Measurements from ENCODE around the gene HOXA4.

HOXA4 gene

GRCh38 chr7:27173511-27173955 is 43.0 kb upstream of the HOXA4 start:
- H3K4me1 Mint-ChIP-seq, result peaks cover 60% of the 10 kb centered on the region
- peak overlapping the region; percentile 56 for H3K4me3 Mint-ChIP-seq
- no peak for TF ChIP-seq CTCF (IDR thresholded peaks at IDR 0.05)
- peaks cover 32% of the 10 kb centered on the region for H3K36me3 Mint-ChIP-seq (ENCODE audit: low read depth)
- DNase-seq, result peak; percentile 33
- H3K27me3 Mint-ChIP-seq (ENCODE audit: low read depth, poor library complexity), result peaks cover 30% of the 10 kb centered on the region
- H3K9me3 Mint-ChIP-seq, result no peaks in the 10 kb centered on the region
- H3K27ac Mint-ChIP-seq, result no peak overlapping the region

GRCh38 chr7:27172823-27173510 is 42.4 kb upstream of the HOXA4 start:
- Mint-ChIP-seq H3K27me3 (ENCODE audit: low read depth, poor library complexity) (peaks cover 26% of the 10 kb centered on the region), H3K27ac (peak overlapping the region; percentile 100), H3K4me3 (peak overlapping the region; percentile 97), H3K9me3 (no peaks in the 10 kb centered on the region), H3K4me1 (peaks cover 57% of the 10 kb centered on the region), H3K36me3 (ENCODE audit: low read depth) (peaks cover 38% of the 10 kb centered on the region)
- TF ChIP-seq CTCF (IDR thresholded peaks at IDR 0.05), result no peak
- DNase-seq, result peak; percentile 69

GRCh38 chr7:27172315-27172774 is 41.8 kb upstream of the HOXA4 start:
- Mint-ChIP-seq H3K27ac (peak overlapping the region; percentile 100), H3K4me3 (peak overlapping the region; percentile 97), H3K36me3 (ENCODE audit: low read depth) (peaks cover 44% of the 10 kb centered on the region), H3K9me3 (no peaks in the 10 kb centered on the region), H3K4me1 (peaks cover 57% of the 10 kb centered on the region), H3K27me3 (ENCODE audit: low read depth, poor library complexity) (peaks cover 21% of the 10 kb centered on the region)
- peak; percentile 17 for DNase-seq
- TF ChIP-seq CTCF (IDR thresholded peaks at IDR 0.05), result no peak

- Mint-ChIP-seq H3K36me3 (ENCODE audit: low read depth) (peaks cover 50% of the 10 kb centered on the region), H3K9me3 (no peaks in the 10 kb centered on the region), H3K27ac (peak overlapping the region; percentile 100), H3K4me1 (peaks cover 56% of the 10 kb centered on the region), H3K27me3 (ENCODE audit: low read depth, poor library complexity) (peaks cover 21% of the 10 kb centered on the region), H3K4me3 (peak overlapping the region; percentile 97)
- DNase-seq, result peak; percentile 22
- TF ChIP-seq CTCF (IDR thresholded peaks at IDR 0.05), result no peak
Observed at GRCh38 chr7:27171637-27172314, 41.2 kb upstream of the HOXA4 start.

GRCh38 chr7:27171325-27171636 is 40.7 kb upstream of the HOXA4 start:
- TF ChIP-seq CTCF (IDR thresholded peaks at IDR 0.05), result no peak
- H3K27ac Mint-ChIP-seq, result peak overlapping the region; percentile 100
- peaks cover 51% of the 10 kb centered on the region for H3K4me1 Mint-ChIP-seq
- DNase-seq, result peak; percentile 39
- peak overlapping the region; percentile 97 for H3K4me3 Mint-ChIP-seq
- peaks cover 21% of the 10 kb centered on the region for H3K27me3 Mint-ChIP-seq (ENCODE audit: low read depth, poor library complexity)
- H3K36me3 Mint-ChIP-seq (ENCODE audit: low read depth), result peaks cover 50% of the 10 kb centered on the region
- no peaks in the 10 kb centered on the region for H3K9me3 Mint-ChIP-seq
